Activated CD4-positive, CD25-positive, alpha-beta regulatory T cell (primary cell): ENCODE results near the gene TMEM26.
"Not testable (repeated sequence)": the region's sequence is repeated elsewhere in the genome, so short reads cannot be mapped to it uniquely, and the experiment has no call there.

Source experiments
- DNase-seq, 4 experiments: peaks; one replicate each; lab custom pipeline; 2025; lab: John Stamatoyannopoulos, UW

Gene TMEM26

GRCh38 chr10:61399406-61399805 lies 53.8 kb downstream of the TMEM26 start:
- DNase-seq, result no peak

- no peak for DNase-seq
Observed at GRCh38 chr10:61398366-61399129, 54.6 kb downstream of the TMEM26 start.

GRCh38 chr10:61397175-61397986 lies 55.8 kb downstream of the TMEM26 start:
- DNase-seq, result no peak

GRCh38 chr10:61391281-61391680 lies 61.9 kb downstream of the TMEM26 start:
- no peak for DNase-seq

GRCh38 chr10:61390851-61391250 lies 62.3 kb downstream of the TMEM26 start:
- DNase-seq, result no peak

- DNase-seq, result no peak
Observed at GRCh38 chr10:61389887-61390286, 63.3 kb downstream of the TMEM26 start.

GRCh38 chr10:61388986-61389385 lies 64.2 kb downstream of the TMEM26 start:
- not testable (repeated sequence) for DNase-seq

- DNase-seq, result no peak
Observed at GRCh38 chr10:61385231-61386001, 67.8 kb downstream of the TMEM26 start.

- not testable (repeated sequence) for DNase-seq
Observed at GRCh38 chr10:61381153-61381552, 72.0 kb downstream of the TMEM26 start.

GRCh38 chr10:61378865-61379264 lies 74.3 kb downstream of the TMEM26 start:
- DNase-seq, result no peak

GRCh38 chr10:61376908-61377368 lies 76.2 kb downstream of the TMEM26 start:
- DNase-seq, result no peak

- DNase-seq, result no peak
Observed at GRCh38 chr10:61376377-61376776, 76.8 kb downstream of the TMEM26 start.

- DNase-seq, result no peak
Observed at GRCh38 chr10:61366365-61366764, 86.8 kb downstream of the TMEM26 start.

GRCh38 chr10:61364619-61365018 lies 88.6 kb downstream of the TMEM26 start:
- DNase-seq, result no peak

- DNase-seq, result no peak
Observed at GRCh38 chr10:61363006-61363405, 90.2 kb downstream of the TMEM26 start.

- DNase-seq, result no peak
Observed at GRCh38 chr10:61359452-61359851, 93.7 kb downstream of the TMEM26 start.

- DNase-seq, result no peak
Observed at GRCh38 chr10:61357687-61358086, 95.5 kb downstream of the TMEM26 start.
